Panc1 (cell line): Measurements from ENCODE around the gene LRMDA. TPM values are rescaled to one million over a fixed set of nuclear protein-coding genes. Genes with fewer than 3 reads are reported as not detected.
A peak's percentile ranks its signal among the peaks of the same experiment; 100 is the strongest.

Experiments used
- ATAC-seq: fragments of 200-7000 bp; cut with Tn5 transposase; 2 replicates; pipeline ENCODE4 v1.9.1; 2020; ENCODE audit warnings: mild to moderate bottlenecking, moderate library complexity
- Bru-seq: library from RNA; stranded (reverse); fragments of 400-500 nt; gene quantifications from one replicate; lab custom pipeline; 2021; lab: Mats Ljungman, UMichigan
- BruChase-seq, 2 experiments: library from RNA; stranded (reverse); fragments of 400-500 nt; gene quantifications; one replicate each; lab custom pipeline; 2021; lab: Mats Ljungman, UMichigan
- BruUV-seq: library from RNA; stranded (reverse); fragments of 400-500 nt; replicated peaks from 2 replicates; lab custom pipeline; 2021; lab: Mats Ljungman, UMichigan
- CTCF ChIA-PET: fragments of 300-600 bp; sonication (Branson Sonifier 250); formaldehyde crosslinking; loops from one replicate; lab custom pipeline; 2022; ENCODE audit warnings: antibody characterized with exemption; lab: Charles Lee
- POLR2A ChIA-PET: fragments of 300-600 bp; sonication (Branson Sonifier 250); formaldehyde crosslinking; loops from one replicate; lab custom pipeline; 2022; ENCODE audit warnings: antibody characterized with exemption; lab: Charles Lee
- DNase-seq: peaks from one replicate; pipeline ENCODE4 v3.0.0-alpha.2; 2010; ENCODE audit warnings: low read depth, low spot score
- H3K27ac ChIP-seq: 2 replicates; pipeline ENCODE4 v1.5.1; 2011; ENCODE audit warnings: mild to moderate bottlenecking, low read length, inconsistent platforms
- H3K27me3 ChIP-seq: fragments of 200-500 bp; sonication (Bioruptor generic); 2 replicates; pipeline ENCODE4 v1.6.0; 2014; ENCODE audit warnings: low read length, inconsistent platforms; ENCODE audit not compliant: control insufficient read depth, insufficient read depth
- H3K36me3 ChIP-seq: fragments of 200-500 bp; sonication (Bioruptor generic); 2 replicates; pipeline ENCODE4 v1.5.1; 2014; ENCODE audit warnings: inconsistent platforms, mild to moderate bottlenecking, low read length, moderate library complexity; ENCODE audit not compliant: control insufficient read depth, insufficient read depth
- H3K4me1 ChIP-seq: 2 replicates; pipeline ENCODE4 v1.5.1; 2011; ENCODE audit warnings: inconsistent platforms, mild to moderate bottlenecking, low read length, moderate library complexity; ENCODE audit not compliant: control insufficient read depth, insufficient read depth
- H3K4me3 ChIP-seq, 2 experiments: 2 replicates each; pipeline ENCODE4 v1.5.1; 2011 to 2012; ENCODE audit warnings: low read depth in 2 of 2, low read length in 2 of 2, mild to moderate bottlenecking in 2 of 2, inconsistent platforms in 1 of 2, moderate library complexity in 1 of 2
- H3K9me3 ChIP-seq: fragments of 200-500 bp; sonication (Bioruptor generic); 2 replicates; pipeline ENCODE4 v1.5.1; 2014; ENCODE audit warnings: low read depth, mild to moderate bottlenecking, inconsistent platforms, low read length, moderate library complexity; ENCODE audit not compliant: control insufficient read depth, insufficient read depth
- CTCF ChIP-seq: fragments of 450-650 bp; IDR thresholded peaks from 2 replicates; pipeline ENCODE4 v1.5.1; 2017; ENCODE audit warnings: mild to moderate bottlenecking
- POLR2AphosphoS5 ChIP-seq: IDR thresholded peaks from 2 replicates; pipeline ENCODE4 v1.6.1; 2012; ENCODE audit warnings: mild to moderate bottlenecking, low read depth, low read length, moderate library complexity
- REST ChIP-seq, 2 experiments: IDR thresholded peaks; 2 replicates each; pipeline ENCODE4 v1.6.1; 2011 to 2012; ENCODE audit warnings: low read depth in 2 of 2, control low read depth in 1 of 2, low read length in 1 of 2, mild to moderate bottlenecking in 1 of 2, moderate library complexity in 1 of 2; ENCODE audit not compliant: insufficient read depth in 1 of 2
- SIN3A ChIP-seq: IDR thresholded peaks from 2 replicates; pipeline ENCODE4 v1.6.1; 2012; ENCODE audit warnings: low read depth, mild to moderate bottlenecking, low read length, moderate library complexity, borderline replicate concordance; ENCODE audit not compliant: insufficient read depth
- TCF7L2 ChIP-seq: IDR thresholded peaks from 2 replicates; pipeline ENCODE4 v1.6.1; 2011; ENCODE audit warnings: mild to moderate bottlenecking, low read depth, low read length, inconsistent platforms
- in situ Hi-C: cut with HindIII; loops from 2 replicates; pipeline ENCODE4 v1.10.0; 2016; ENCODE audit warnings: low sequenced_read_pairs, low pct_unique_long_range_greater_than_20kb
- intact Hi-C: fragments of 100-400 bp; cut with micrococcal nuclease; formaldehyde crosslinking; loops from one replicate; pipeline ENCODE4 v1.10.0; 2022; ENCODE audit not compliant: unreplicated experiment
- long read RNA-seq: library from polyadenylated mRNA; unstranded; transcript quantifications from one replicate; pipeline ENCODE4 v2.0.0, GENCODE V29; 2021; ENCODE audit not compliant: unreplicated experiment
- polyA plus RNA-seq: library from polyadenylated mRNA; unstranded; fragments of >200 nt; gene quantifications from one replicate; pipeline ENCODE4 v1.2.1, GENCODE V29; 2012; ENCODE audit warnings: missing spikeins; ENCODE audit not compliant: insufficient read length
- total RNA-seq: library from RNA; stranded (reverse); gene quantifications from one replicate; pipeline ENCODE4 v1.2.1, GENCODE V29; 2021; ENCODE audit not compliant: unreplicated experiment

LRMDA gene
- total RNA-seq, result 1.2 TPM
- 1.4 TPM for polyA plus RNA-seq
- Bru-seq, nascent RNA, result percentile 29 among the genes with signal in this experiment
- BruChase-seq, experiment 1, labeled RNA remaining after a 2-hour chase, result percentile 39 among the genes with signal in this experiment
- BruChase-seq, experiment 2, labeled RNA remaining after a 6-hour chase, result percentile 35 among the genes with signal in this experiment
- long read RNA-seq, partial matches to known transcripts, result 1 of 1 reads
- long read RNA-seq, other reads (novel, unspliced or antisense), result 0 of 1 reads

- TF ChIP-seq TCF7L2 (no peak), SIN3A (no peak), REST (IDR thresholded peaks at IDR 0.05; ENCODE audit: insufficient read depth in 1 of 2, low read depth in 2 of 2, low read length in 1 of 2) (no peak), CTCF (no peak), POLR2AphosphoS5 (no peak)
- DNase-seq, result no peak
- H3K4me3 ChIP-seq, result peak within 1 kb of the TSS; percentile 40 to 45
- in situ Hi-C loops, result no loop called here
- CTCF ChIA-PET, result no interaction called here
- peak; percentile 83 for ATAC-seq
- BruUV-seq, result no TSS peak
- H3K27ac ChIP-seq, result no peak within 1 kb of the TSS
- peaks cover 20% of the 10 kb centered on the region for H3K27me3 ChIP-seq
- no peaks in the 10 kb centered on the region for H3K9me3 ChIP-seq
- H3K36me3 ChIP-seq, result no peaks in the 10 kb centered on the region
- H3K4me1 ChIP-seq, result 0 out of 2 replicates have a peak, but pooled peaks cover 3% of the 10 kb centered on the region
- intact Hi-C loops, result no loop called here
- POLR2A ChIA-PET, result interaction anchor here (0.7 kb wide), 1 partner anchor 19 kb away, joined by 6 read pairs; no protein-coding TSS in a partner anchor
Measured at GRCh38 chr10:75431180-75432111, at the start of gene LRMDA. Gene LRMDA, plus strand, starts transcription at chr10:75431624.

GRCh38 chr10:75386128-75386527 lies 45.3 kb upstream of the LRMDA start:
- Histone ChIP-seq H3K27ac (no peak overlapping the region), H3K4me3 (no peak overlapping the region), H3K9me3 (no peaks in the 10 kb centered on the region), H3K36me3 (no peaks in the 10 kb centered on the region), H3K4me1 (no peaks in the 10 kb centered on the region), H3K27me3 (no peaks in the 10 kb centered on the region)
- ATAC-seq (no peak), DNase-seq (no peak)
- TF ChIP-seq CTCF (no peak), TCF7L2 (no peak), SIN3A (no peak), POLR2AphosphoS5 (no peak), REST (IDR thresholded peaks at IDR 0.05; ENCODE audit: insufficient read depth in 1 of 2, low read depth in 2 of 2, low read length in 1 of 2) (no peak)
- CTCF ChIA-PET, result no interaction called here
- intact Hi-C loops (no loop called here), in situ Hi-C loops (no loop called here)
- POLR2A ChIA-PET, result no interaction called here
- no TSS peak for BruUV-seq
